RPMI7951 (cell line): ENCODE measurements around the gene HIBADH. TPM values are rescaled to one million over a fixed set of nuclear protein-coding genes. Genes with fewer than 3 reads are reported as not detected.

Experiments
- DNase-seq: peaks from one replicate; pipeline ENCODE4 v3.0.0-alpha.2; 2012; ENCODE audit warnings: low read depth
- total RNA-seq: library from RNA; depleted of rRNA; stranded (reverse); fragments of >200 nt; shearing (Covaris generic); gene quantifications from 2 replicates; pipeline ENCODE4 v1.2.3, GENCODE V29; 2014

The HIBADH gene
- total RNA-seq, 1 experiment from 2014 or later: 80.4 TPM

- no peak for DNase-seq
These were observed 26.2 kb downstream of the HIBADH start for GRCh38 chr7:27636326-27637006.

- DNase-seq: no peak
These were observed 27.0 kb downstream of the HIBADH start for GRCh38 chr7:27635728-27636127.

GRCh38 chr7:27634671-27635493 lies 27.8 kb downstream of the HIBADH start:
- no peak for DNase-seq

- DNase-seq: no peak
These were observed 29.6 kb downstream of the HIBADH start for GRCh38 chr7:27633062-27633461.

- no peak for DNase-seq
These were observed 31.3 kb downstream of the HIBADH start for GRCh38 chr7:27631391-27631790.

- no peak for DNase-seq
These were observed 35.5 kb downstream of the HIBADH start for GRCh38 chr7:27627146-27627545.

GRCh38 chr7:27619492-27619891 lies 43.2 kb downstream of the HIBADH start:
- no peak for DNase-seq

- no peak for DNase-seq
These were observed 44.9 kb downstream of the HIBADH start for GRCh38 chr7:27617651-27618381.

GRCh38 chr7:27616914-27617548 lies 45.7 kb downstream of the HIBADH start:
- DNase-seq: no peak

GRCh38 chr7:27616186-27616491 lies 46.5 kb downstream of the HIBADH start:
- no peak for DNase-seq

GRCh38 chr7:27615420-27616185 lies 47.1 kb downstream of the HIBADH start:
- DNase-seq: no peak

GRCh38 chr7:27614095-27614494 lies 48.6 kb downstream of the HIBADH start:
- no peak for DNase-seq

- peak; percentile 33 for DNase-seq
These were observed 51.6 kb downstream of the HIBADH start for GRCh38 chr7:27611059-27611458.

- DNase-seq: no peak
These were observed 53.7 kb downstream of the HIBADH start for GRCh38 chr7:27608776-27609495.

- DNase-seq: no peak
These were observed 55.5 kb downstream of the HIBADH start for GRCh38 chr7:27607210-27607606.

GRCh38 chr7:27606270-27607209 lies 56.1 kb downstream of the HIBADH start:
- peak; percentile 75 for DNase-seq

- DNase-seq: peak; percentile 50
These were observed 56.9 kb downstream of the HIBADH start for GRCh38 chr7:27605689-27606269.

GRCh38 chr7:27605283-27605682 lies 57.4 kb downstream of the HIBADH start:
- DNase-seq: no peak

GRCh38 chr7:27603813-27604212 lies 58.9 kb downstream of the HIBADH start:
- DNase-seq: no peak
